Measurements from ENCODE around the gene SLC29A1.
A peak's percentile ranks its signal among the peaks of the same experiment; 100 is the strongest.
"Not testable (repeated sequence)": the region's sequence is repeated elsewhere in the genome, so short reads cannot be mapped to it uniquely, and the experiment has no call there.

Gene SLC29A1

GRCh38 chr6:44225579-44226325 is 2.4 kb downstream of the SLC29A1 start:
- Mint-ChIP-seq H3K4me1 (peaks cover 32% of the 10 kb centered on the region), H3K4me3 (peak overlapping the region; percentile 92), H3K36me3 (peaks cover 17% of the 10 kb centered on the region), H3K9me3 (no peaks in the 10 kb centered on the region), H3K27ac (no peak overlapping the region)
- ATAC-seq (no peak), DNase-seq (ENCODE audit: low spot score in 2 of 2) (no peak)

- ATAC-seq (no peak), DNase-seq (ENCODE audit: low spot score in 2 of 2) (no peak)
- Mint-ChIP-seq H3K9me3 (no peaks in the 10 kb centered on the region), H3K4me1 (peaks cover 26% of the 10 kb centered on the region), H3K4me3 (no peak overlapping the region), H3K27ac (no peak overlapping the region), H3K36me3 (peaks cover 25% of the 10 kb centered on the region)
These were observed 3.2 kb downstream of the SLC29A1 start for GRCh38 chr6:44226368-44227147.

DNA sequence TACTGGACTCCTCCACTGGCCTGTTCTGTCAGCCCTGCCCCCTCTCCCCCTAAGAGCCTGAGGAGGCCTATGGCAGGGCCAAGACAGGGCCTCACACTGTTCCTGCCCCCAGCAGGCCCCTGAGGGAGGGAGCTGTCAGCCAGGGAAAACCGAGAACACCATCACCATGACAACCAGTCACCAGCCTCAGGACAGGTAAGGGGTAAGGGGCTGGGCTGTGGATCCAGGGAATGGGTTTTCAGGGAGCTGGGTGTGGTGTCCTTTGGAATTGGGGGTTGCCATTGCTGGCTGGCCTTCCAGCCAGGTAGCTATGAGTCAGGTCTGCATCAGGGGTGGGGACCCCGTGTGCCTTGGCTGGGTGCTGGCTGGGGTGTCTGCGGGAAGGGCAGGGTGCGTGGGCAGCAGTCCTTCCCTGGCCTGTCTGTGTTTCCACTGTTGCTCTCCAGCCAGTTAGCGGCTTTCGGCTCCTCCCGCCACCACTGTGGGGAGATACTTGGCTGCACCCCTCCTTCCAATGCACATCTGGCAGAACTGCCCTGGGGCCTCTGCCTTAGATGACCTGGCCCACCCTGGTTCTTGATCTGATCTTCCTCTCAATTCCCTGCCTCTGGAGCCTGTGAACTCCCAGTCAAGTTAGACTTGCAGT is 3.9 kb downstream of the SLC29A1 start:
- Mint-ChIP-seq H3K9me3 (no peaks in the 10 kb centered on the region), H3K36me3 (peaks cover 31% of the 10 kb centered on the region), H3K4me1 (peaks cover 20% of the 10 kb centered on the region), H3K27ac (peak overlapping the region; percentile 45), H3K4me3 (no peak overlapping the region)
- ATAC-seq = no peak
- DNase-seq (ENCODE audit: low spot score in 2 of 2) = no peak

GRCh38 chr6:44228031-44228430 is 4.6 kb downstream of the SLC29A1 start:
- peaks cover 31% of the 10 kb centered on the region for H3K36me3 Mint-ChIP-seq
- DNase-seq (ENCODE audit: low spot score in 2 of 2) = no peak
- no peak for ATAC-seq
- peak overlapping the region; percentile 45 for H3K27ac Mint-ChIP-seq
- H3K4me3 Mint-ChIP-seq = no peak overlapping the region
- H3K4me1 Mint-ChIP-seq = peaks cover 12% of the 10 kb centered on the region
- H3K9me3 Mint-ChIP-seq = no peaks in the 10 kb centered on the region

DNA sequence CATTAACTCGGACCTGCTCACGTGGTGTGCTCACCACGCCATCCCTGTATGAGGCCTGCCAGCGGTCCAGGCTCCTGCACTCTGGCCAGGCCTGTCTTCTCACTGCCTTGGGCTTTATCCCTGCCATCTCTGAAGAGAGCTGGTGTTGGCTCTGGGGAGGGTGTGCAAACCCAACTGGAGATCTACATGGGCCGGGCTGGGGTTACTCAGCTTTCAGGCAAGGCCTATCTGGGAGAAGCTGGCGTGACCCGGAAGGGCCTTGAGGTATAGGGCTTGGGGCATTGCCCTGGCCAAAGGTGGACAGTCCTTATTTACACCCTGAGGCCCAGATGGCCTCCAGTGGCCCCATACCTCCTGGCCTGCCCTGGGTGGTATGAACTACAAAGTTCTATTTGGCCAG is 5.0 kb downstream of the SLC29A1 start:
- ATAC-seq = no peak
- Mint-ChIP-seq H3K36me3 (peaks cover 30% of the 10 kb centered on the region), H3K4me1 (peaks cover 10% of the 10 kb centered on the region), H3K4me3 (no peak overlapping the region), H3K9me3 (no peaks in the 10 kb centered on the region), H3K27ac (no peak overlapping the region)
- DNase-seq (ENCODE audit: low spot score in 2 of 2) = no peak

DNA sequence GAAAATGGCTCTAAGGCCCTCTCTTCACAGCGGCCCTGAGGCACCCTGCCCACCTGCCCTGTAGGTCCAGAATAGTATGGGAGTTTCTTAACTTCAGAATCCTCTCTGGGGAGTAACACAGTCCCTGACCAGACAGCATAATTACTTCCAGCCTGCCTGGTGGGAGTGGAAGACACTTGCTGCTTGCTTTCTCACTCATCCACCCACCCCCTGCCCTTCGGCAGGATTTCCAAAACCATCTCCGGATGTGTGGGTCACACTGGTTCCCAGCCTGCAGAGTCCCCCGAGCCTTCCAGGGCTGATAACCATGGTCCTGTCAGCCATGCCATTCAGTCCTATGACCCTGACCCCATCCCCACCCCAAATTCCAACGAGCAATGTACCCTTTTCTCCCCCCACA is 5.4 kb downstream of the SLC29A1 start:
- H3K9me3 Mint-ChIP-seq = no peaks in the 10 kb centered on the region
- peaks cover 10% of the 10 kb centered on the region for H3K4me1 Mint-ChIP-seq
- no peak overlapping the region for H3K4me3 Mint-ChIP-seq
- DNase-seq (ENCODE audit: low spot score in 2 of 2) (no peak), ATAC-seq (no peak)
- H3K27ac Mint-ChIP-seq = no peak overlapping the region
- H3K36me3 Mint-ChIP-seq = peaks cover 34% of the 10 kb centered on the region

DNA sequence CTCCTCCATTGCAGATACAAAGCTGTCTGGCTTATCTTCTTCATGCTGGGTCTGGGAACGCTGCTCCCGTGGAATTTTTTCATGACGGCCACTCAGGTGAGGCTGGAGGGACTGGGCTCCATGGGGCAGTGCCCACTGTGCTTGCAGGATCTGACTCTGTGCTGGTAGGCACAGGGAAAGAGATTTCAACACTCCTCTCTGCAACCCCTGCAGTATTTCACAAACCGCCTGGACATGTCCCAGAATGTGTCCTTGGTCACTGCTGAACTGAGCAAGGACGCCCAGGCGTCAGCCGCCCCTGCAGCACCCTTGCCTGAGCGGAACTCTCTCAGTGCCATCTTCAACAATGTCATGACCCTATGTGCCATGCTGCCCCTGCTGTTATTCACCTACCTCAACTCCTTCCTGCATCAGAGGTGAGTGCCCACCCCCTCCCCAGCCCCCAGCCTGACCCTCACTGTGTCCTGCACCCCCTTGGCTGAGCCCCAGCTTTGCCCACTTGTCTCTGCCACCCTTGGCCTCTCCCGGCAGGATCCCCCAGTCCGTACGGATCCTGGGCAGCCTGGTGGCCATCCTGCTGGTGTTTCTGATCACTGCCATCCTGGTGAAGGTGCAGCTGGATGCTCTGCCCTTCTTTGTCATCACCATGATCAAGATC is 6.1 kb downstream of the SLC29A1 start:
- Mint-ChIP-seq H3K9me3 (no peaks in the 10 kb centered on the region), H3K27ac (no peak overlapping the region), H3K36me3 (peaks cover 37% of the 10 kb centered on the region), H3K4me1 (peaks cover 5% of the 10 kb centered on the region), H3K4me3 (no peak overlapping the region)
- ATAC-seq (no peak), DNase-seq (ENCODE audit: low spot score in 2 of 2) (no peak)

DNA sequence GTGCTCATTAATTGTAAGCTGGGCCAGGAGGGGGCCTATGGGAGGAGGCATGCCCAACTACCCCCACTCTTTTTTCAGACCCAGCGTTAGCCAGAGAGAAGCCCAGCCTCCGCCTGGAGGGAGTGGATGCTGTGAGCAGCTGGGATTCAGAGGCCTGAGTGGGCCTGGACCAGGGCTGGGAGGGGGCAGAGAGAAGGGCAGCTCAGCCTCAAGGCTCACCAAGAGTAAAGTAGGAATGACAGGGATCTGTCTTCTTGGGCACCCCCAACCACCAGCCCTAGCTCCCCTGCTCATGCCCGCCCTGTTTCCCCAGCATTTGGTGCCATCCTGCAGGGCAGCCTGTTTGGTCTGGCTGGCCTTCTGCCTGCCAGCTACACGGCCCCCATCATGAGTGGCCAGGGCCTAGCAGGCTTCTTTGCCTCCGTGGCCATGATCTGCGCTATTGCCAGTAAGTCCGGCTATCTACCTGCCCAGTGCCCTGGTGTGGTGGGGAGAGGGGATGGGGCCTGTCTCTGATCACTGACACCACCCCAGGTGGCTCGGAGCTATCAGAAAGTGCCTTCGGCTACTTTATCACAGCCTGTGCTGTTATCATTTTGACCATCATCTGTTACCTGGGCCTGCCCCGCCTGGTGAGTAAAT is 6.8 kb downstream of the SLC29A1 start:
- Mint-ChIP-seq H3K4me1 (no peaks in the 10 kb centered on the region), H3K36me3 (peaks cover 37% of the 10 kb centered on the region), H3K9me3 (no peaks in the 10 kb centered on the region), H3K27ac (peak overlapping the region; percentile 6), H3K4me3 (no peak overlapping the region)
- no peak for DNase-seq (ENCODE audit: low spot score in 2 of 2)
- ATAC-seq = no peak

DNA sequence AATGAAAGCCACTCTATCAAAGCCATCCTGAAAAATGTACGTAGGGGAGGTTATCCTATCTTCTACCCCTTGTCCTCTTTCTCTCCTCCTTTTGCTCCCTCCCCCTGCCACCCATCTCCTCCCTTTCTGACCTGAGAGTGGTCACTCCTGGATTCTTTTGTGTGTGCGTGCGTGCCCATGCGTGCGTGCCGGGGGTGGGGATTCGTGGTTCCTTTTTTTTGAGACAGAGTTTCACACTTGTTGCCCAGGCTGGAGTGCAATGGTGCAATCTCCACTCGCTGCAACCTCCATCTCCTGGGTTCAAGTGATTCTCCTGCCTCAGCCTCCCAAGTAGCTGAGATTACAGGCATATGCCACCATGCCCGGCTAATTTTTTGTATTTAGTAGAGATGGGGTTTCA is 8.0 kb downstream of the SLC29A1 start:
- not testable (repeated sequence) for ATAC-seq; H3K4me1 Mint-ChIP-seq; DNase-seq (ENCODE audit: low spot score in 2 of 2); H3K4me3 Mint-ChIP-seq; H3K9me3 Mint-ChIP-seq
- H3K36me3 Mint-ChIP-seq = peaks cover 37% of the 10 kb centered on the region
- H3K27ac Mint-ChIP-seq = peak overlapping the region; percentile 6

- DNase-seq (ENCODE audit: low spot score in 2 of 2) (no peak), ATAC-seq (no peak)
- Mint-ChIP-seq H3K36me3 (peaks cover 50% of the 10 kb centered on the region), H3K27ac (peak overlapping the region; percentile 49), H3K9me3 (no peaks in the 10 kb centered on the region), H3K4me1 (peaks cover 11% of the 10 kb centered on the region), H3K4me3 (no peak overlapping the region)
These were observed 9.5 kb downstream of the SLC29A1 start for GRCh38 chr6:44232676-44233566.

DNA sequence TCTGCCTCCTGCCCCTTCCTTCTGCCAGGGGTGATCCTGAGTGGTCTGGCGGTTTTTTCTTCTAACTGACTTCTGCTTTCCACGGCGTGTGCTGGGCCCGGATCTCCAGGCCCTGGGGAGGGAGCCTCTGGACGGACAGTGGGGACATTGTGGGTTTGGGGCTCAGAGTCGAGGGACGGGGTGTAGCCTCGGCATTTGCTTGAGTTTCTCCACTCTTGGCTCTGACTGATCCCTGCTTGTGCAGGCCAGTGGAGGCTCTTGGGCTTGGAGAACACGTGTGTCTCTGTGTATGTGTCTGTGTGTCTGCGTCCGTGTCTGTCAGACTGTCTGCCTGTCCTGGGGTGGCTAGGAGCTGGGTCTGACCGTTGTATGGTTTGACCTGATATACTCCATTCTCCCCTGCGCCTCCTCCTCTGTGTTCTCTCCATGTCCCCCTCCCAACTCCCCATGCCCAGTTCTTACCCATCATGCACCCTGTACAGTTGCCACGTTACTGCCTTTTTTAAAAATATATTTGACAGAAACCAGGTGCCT is 10.2 kb downstream of the SLC29A1 start:
- Mint-ChIP-seq H3K36me3 (peaks cover 50% of the 10 kb centered on the region), H3K9me3 (no peaks in the 10 kb centered on the region), H3K4me1 (peaks cover 19% of the 10 kb centered on the region), H3K4me3 (no peak overlapping the region), H3K27ac (no peak overlapping the region)
- ATAC-seq (no peak), DNase-seq (ENCODE audit: low spot score in 2 of 2) (no peak)

- no peak overlapping the region for H3K4me3 Mint-ChIP-seq
- no peaks in the 10 kb centered on the region for H3K9me3 Mint-ChIP-seq
- H3K36me3 Mint-ChIP-seq = peaks cover 45% of the 10 kb centered on the region
- no peak for DNase-seq (ENCODE audit: low spot score in 2 of 2)
- no peak overlapping the region for H3K27ac Mint-ChIP-seq
- H3K4me1 Mint-ChIP-seq = peaks cover 25% of the 10 kb centered on the region
- no peak for ATAC-seq
These were observed 11.0 kb downstream of the SLC29A1 start for GRCh38 chr6:44234101-44235025.

DNA sequence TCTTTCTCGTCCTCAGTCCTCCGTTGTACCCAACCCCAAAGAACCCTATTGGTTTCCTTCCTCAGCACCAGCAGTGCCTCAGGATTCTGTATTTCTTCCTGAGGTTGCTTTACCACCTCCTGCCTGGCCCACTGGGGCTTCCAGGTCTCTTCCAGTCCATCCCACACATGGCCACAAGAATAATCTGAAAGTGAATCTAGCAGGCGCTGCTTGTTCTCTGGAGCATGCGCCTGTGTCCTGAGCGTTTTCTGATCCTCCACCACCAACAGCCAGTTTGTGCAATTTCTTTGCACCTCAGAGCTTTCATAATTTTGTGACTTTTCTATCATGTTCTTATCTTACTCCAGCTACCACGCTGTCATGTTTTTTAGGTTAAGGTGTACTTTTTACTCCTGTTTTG is 11.9 kb downstream of the SLC29A1 start:
- peaks cover 26% of the 10 kb centered on the region for H3K4me1 Mint-ChIP-seq
- H3K9me3 Mint-ChIP-seq = no peaks in the 10 kb centered on the region
- no peak overlapping the region for H3K4me3 Mint-ChIP-seq
- no peak for DNase-seq (ENCODE audit: low spot score in 2 of 2)
- H3K36me3 Mint-ChIP-seq = peaks cover 45% of the 10 kb centered on the region
- peak overlapping the region; percentile 62 for H3K27ac Mint-ChIP-seq
- ATAC-seq = no peak
